Fibroblast of peridontal ligament (primary cell): ENCODE data around the gene SPATA19.

Experiments
- DNase-seq: peaks from one replicate; pipeline ENCODE4 v3.0.0-alpha.2; 2010; ENCODE audit errors: extremely low read depth

SPATA19 gene

GRCh38 chr11:133835593-133836548 is 9.4 kb downstream of the SPATA19 start:
- DNase-seq = no peak

GRCh38 chr11:133834682-133835592 is 10.4 kb downstream of the SPATA19 start:
- no peak for DNase-seq

- no peak for DNase-seq
Measured at GRCh38 chr11:133833898-133834681, 11.2 kb downstream of the SPATA19 start.

GRCh38 chr11:133832991-133833897 is 12.1 kb downstream of the SPATA19 start:
- no peak for DNase-seq

GRCh38 chr11:133832096-133832990 is 13.0 kb downstream of the SPATA19 start:
- DNase-seq = no peak

GRCh38 chr11:133830931-133831907 is 14.1 kb downstream of the SPATA19 start:
- DNase-seq = no peak

GRCh38 chr11:133829566-133829965 is 15.7 kb downstream of the SPATA19 start:
- no peak for DNase-seq

- DNase-seq = no peak
Measured at GRCh38 chr11:133828871-133829270, 16.4 kb downstream of the SPATA19 start.

- no peak for DNase-seq
Measured at GRCh38 chr11:133827556-133827955, 17.8 kb downstream of the SPATA19 start.

- DNase-seq = no peak
Measured at GRCh38 chr11:133826866-133827265, 18.4 kb downstream of the SPATA19 start.

GRCh38 chr11:133825666-133826065 is 19.6 kb downstream of the SPATA19 start:
- DNase-seq = no peak

GRCh38 chr11:133825156-133825555 is 20.2 kb downstream of the SPATA19 start:
- DNase-seq = no peak

- DNase-seq = no peak
Measured at GRCh38 chr11:133824593-133824992, 20.7 kb downstream of the SPATA19 start.

- no peak for DNase-seq
Measured at GRCh38 chr11:133823614-133824013, 21.7 kb downstream of the SPATA19 start.

GRCh38 chr11:133823211-133823610 is 22.1 kb downstream of the SPATA19 start:
- DNase-seq = no peak

- no peak for DNase-seq
Measured at GRCh38 chr11:133821776-133822175, 23.5 kb downstream of the SPATA19 start.

GRCh38 chr11:133819746-133820315 is 25.5 kb downstream of the SPATA19 start:
- DNase-seq = no peak

GRCh38 chr11:133819114-133819513 is 26.2 kb downstream of the SPATA19 start:
- DNase-seq = no peak
